NB4 (cell line): Measurements from ENCODE around the gene TBL2.

ENCODE experiments used
- MYC ChIP-seq: IDR thresholded peaks from 2 replicates; pipeline ENCODE4 v1.6.1; 2011; ENCODE audit warnings: low read depth, low read length
- TF ChIP-seq, protein P1 (sequence below): IDR thresholded peaks from one replicate; pipeline ENCODE4 v1.5.1; 2012; ENCODE audit warnings: low read depth, low read length

- no peak for TF ChIP-seq MYC
- TF ChIP-seq, protein P1, sequence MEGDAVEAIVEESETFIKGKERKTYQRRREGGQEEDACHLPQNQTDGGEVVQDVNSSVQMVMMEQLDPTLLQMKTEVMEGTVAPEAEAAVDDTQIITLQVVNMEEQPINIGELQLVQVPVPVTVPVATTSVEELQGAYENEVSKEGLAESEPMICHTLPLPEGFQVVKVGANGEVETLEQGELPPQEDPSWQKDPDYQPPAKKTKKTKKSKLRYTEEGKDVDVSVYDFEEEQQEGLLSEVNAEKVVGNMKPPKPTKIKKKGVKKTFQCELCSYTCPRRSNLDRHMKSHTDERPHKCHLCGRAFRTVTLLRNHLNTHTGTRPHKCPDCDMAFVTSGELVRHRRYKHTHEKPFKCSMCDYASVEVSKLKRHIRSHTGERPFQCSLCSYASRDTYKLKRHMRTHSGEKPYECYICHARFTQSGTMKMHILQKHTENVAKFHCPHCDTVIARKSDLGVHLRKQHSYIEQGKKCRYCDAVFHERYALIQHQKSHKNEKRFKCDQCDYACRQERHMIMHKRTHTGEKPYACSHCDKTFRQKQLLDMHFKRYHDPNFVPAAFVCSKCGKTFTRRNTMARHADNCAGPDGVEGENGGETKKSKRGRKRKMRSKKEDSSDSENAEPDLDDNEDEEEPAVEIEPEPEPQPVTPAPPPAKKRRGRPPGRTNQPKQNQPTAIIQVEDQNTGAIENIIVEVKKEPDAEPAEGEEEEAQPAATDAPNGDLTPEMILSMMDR, result no peak
Observed at GRCh38 chr7:73533742-73534141, 44.6 kb downstream of the TBL2 start.
